Loucy (cell line): ENCODE results near the gene SSH2.

Experiments used
- CTCF ChIP-seq: fragments of 200-600 bp; sonication (generic); conservative IDR thresholded peaks from 2 replicates; pipeline ENCODE4 v1.5.1; 2014; ENCODE audit warnings: mild to moderate bottlenecking, antibody characterized with exemption, low read length
- EZH2phosphoT487 ChIP-seq: fragments of 200-600 bp; IDR thresholded peaks from 2 replicates; pipeline ENCODE4 v1.6.1; 2018; ENCODE audit warnings: antibody characterized with exemption, mild to moderate bottlenecking, moderate library complexity, borderline replicate concordance

- no peak for TF ChIP-seq CTCF
- TF ChIP-seq EZH2phosphoT487 = no peak
These were observed 2.5 kb downstream of the SSH2 start for GRCh38 chr17:29927546-29927945.
